Prostate gland (tissue), 2 donors: ENCODE measurements around the gene RXRB.

Experiments used
- POLR2A ChIP-seq: fragments of 450-650 bp; IDR thresholded peaks from one replicate; pipeline ENCODE4 v1.6.1; 2016; ENCODE audit warnings: antibody characterized with exemption, mild to moderate bottlenecking
- POLR2AphosphoS5 ChIP-seq: sonication (generic); formaldehyde crosslinking; IDR thresholded peaks from one replicate; pipeline ENCODE4 v1.6.1; 2017; ENCODE audit warnings: antibody characterized with exemption
- TF ChIP-seq, protein P1 (sequence below), 4 experiments: fragments of 200-600 bp in 2 of 4; fragments of 450-650 bp in 2 of 4; sonication (generic) in 2 of 4; IDR thresholded peaks; 1 replicate in 3 of 4; 2 replicates in 1 of 4; pipeline ENCODE4 v1.5.1; 2016 to 2019; ENCODE audit warnings: antibody characterized with exemption in 4 of 4, mild to moderate bottlenecking in 2 of 4, moderate library complexity in 2 of 4

DNA sequence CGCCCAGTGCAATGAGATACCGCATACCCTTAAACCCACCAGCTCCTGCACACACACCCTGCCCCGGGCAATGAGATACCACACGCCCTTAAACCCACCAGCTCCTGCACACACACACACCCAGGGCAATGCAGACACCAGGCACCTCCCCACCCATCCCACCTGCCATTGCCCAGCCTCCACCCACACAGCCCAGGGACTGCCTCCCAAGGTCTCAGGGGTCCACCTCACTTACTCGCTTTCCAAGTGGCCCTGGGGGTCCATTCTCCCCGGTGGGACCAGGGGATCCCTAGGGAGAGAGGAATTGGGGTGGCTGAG, 32.2 kb downstream of the RXRB start:
- TF ChIP-seq, protein P1, sequence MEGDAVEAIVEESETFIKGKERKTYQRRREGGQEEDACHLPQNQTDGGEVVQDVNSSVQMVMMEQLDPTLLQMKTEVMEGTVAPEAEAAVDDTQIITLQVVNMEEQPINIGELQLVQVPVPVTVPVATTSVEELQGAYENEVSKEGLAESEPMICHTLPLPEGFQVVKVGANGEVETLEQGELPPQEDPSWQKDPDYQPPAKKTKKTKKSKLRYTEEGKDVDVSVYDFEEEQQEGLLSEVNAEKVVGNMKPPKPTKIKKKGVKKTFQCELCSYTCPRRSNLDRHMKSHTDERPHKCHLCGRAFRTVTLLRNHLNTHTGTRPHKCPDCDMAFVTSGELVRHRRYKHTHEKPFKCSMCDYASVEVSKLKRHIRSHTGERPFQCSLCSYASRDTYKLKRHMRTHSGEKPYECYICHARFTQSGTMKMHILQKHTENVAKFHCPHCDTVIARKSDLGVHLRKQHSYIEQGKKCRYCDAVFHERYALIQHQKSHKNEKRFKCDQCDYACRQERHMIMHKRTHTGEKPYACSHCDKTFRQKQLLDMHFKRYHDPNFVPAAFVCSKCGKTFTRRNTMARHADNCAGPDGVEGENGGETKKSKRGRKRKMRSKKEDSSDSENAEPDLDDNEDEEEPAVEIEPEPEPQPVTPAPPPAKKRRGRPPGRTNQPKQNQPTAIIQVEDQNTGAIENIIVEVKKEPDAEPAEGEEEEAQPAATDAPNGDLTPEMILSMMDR (IDR thresholded peaks at IDR 0.05): no peak
- no peak for TF ChIP-seq POLR2A
- TF ChIP-seq POLR2AphosphoS5: no peak
